T1000 (cell line): ENCODE data around the gene ZFYVE27.
"Not testable (repeated sequence)": the region's sequence is repeated elsewhere in the genome, so short reads cannot be mapped to it uniquely, and the experiment has no call there.

Experiments
- DNase-seq: peaks from one replicate; lab custom pipeline; 2025; ENCODE audit warnings: mixed read lengths; lab: John Stamatoyannopoulos, UW

The ZFYVE27 gene, protein sequence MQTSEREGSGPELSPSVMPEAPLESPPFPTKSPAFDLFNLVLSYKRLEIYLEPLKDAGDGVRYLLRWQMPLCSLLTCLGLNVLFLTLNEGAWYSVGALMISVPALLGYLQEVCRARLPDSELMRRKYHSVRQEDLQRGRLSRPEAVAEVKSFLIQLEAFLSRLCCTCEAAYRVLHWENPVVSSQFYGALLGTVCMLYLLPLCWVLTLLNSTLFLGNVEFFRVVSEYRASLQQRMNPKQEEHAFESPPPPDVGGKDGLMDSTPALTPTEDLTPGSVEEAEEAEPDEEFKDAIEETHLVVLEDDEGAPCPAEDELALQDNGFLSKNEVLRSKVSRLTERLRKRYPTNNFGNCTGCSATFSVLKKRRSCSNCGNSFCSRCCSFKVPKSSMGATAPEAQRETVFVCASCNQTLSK

DNA sequence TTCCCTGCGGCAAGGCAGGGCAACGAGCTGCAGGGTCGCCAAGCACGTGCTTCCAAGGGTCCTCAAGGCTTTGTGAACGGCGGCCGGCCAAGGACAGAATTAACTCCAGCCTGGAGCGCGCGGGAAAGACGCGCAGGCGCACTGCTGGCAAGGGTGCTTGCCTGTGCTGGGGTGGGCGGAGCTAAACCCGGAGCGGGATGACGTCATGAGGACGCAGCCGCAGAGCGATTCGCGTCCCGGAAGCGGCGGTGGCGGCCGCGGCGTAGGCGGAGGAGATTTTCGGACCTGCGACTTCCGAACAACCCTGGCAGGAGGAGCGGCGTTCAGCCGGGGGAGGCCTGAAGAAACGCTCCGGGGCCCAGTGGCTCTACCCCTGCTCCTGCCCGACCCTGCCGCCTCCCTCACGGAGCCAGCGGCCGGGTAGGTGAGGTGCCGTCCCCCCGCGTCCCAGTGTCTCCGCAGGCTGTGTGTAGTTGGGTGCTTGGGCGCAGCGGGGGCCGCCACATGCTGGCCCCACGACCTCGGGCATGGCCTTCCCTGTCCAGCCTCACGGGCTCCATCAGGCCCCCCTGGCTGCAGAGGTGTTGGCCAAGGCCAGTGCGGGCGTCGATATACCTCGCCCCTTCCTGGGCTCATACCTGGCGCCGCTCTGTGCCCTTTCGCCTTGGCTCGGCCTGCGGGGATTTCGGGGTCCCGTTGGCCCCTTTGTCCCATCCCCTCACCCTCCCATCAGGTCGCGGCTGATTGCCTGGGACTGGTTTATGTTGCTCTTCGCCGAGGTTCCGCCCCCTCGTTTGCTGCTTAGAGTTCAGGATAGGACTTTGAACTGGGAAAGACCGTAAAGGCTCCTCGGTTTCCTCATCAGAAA lies at the start of gene ZFYVE27:
Gene ZFYVE27 (plus strand): TSS at position 227 of the 868 bp plus-strand sequence. CDS start 1,350 bp downstream, outside the sequence.
- DNase-seq = peak; percentile 96

DNA sequence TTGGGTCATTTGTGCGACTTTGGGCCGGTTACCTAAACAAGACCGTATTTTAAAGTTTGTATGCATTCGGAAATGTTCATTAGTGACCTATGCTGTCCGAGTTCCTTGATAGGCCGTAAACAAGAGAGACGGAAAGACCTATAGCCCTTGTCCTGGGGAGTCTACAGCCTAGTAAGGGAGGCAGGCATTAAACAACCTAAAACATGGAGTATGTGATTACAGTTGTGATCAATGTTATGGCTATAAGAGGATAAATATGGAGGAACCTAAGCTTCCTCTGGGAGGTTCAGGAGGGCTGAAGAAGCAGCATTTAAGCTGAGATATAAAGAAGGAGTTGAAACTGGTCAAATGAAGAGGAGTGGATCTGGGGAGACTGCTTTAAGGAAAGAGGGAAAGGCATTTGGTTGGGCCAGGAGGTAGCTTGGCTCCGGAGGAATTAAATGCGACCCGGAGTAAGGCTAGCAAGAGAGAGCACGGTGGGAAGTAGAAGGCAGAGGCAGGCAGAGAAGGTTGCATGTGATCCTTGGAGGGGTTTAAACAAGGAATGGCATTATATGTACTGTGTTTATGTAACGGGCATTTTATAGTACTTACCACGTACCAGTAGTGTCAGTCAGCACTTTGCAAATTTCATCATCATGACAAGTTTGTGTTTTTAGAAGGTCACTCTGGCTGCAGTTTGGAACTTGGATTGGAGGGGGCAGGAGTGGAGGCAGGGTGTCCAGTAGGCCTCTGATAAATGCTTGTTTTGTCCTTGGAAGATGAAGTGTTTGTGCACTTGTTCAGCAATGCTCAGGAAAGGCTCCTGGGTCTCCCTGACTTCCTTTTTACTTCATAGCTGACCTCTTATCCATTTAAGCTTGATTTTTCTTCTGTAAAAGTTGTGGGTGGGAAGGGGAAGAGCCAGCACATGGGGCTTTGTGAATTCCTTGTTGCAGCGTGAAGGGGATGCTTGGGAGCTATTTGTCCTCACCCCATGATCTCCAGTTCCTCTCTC lies 48.8 kb upstream of the ZFYVE27 start:
- no peak for DNase-seq

- DNase-seq = peak; percentile 88
These were observed 47.3 kb upstream of the ZFYVE27 start for GRCh38 chr10:97689559-97690020.

GRCh38 chr10:97690133-97690532 lies 46.8 kb upstream of the ZFYVE27 start:
- no peak for DNase-seq

GRCh38 chr10:97698072-97698655 lies 38.8 kb upstream of the ZFYVE27 start:
- not testable (repeated sequence) for DNase-seq

DNA sequence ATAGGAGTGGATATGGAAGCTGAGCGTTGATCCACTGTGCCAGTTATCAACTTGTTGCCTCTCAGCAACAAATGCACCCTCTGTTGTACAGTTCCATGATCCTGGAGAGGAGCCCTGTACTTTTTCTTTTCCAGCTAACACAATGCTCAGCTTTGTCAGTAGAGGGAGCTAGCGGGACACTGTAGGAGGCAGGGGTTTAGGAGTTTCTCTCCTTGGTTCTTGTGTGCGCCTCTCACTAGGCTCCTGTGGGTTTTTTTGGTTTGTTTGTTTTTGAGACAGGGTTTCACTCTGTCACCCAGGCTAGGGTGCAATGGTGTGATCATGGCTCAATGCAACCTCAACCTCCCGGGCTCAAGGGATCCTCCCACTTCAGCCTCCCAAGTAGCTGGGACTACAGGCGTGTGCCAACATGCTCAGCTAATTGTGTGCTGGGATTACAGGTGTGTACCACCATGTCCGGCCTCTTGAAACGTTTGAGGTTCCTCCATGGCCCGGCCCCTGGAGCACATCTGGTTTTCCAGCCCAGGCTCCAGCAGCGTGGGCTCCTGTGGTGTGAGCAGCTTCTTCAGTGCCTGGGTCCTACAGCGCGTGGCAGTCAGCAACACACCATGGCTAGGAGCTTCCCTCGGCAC lies 35.4 kb upstream of the ZFYVE27 start:
- DNase-seq = peak; percentile 46

DNA sequence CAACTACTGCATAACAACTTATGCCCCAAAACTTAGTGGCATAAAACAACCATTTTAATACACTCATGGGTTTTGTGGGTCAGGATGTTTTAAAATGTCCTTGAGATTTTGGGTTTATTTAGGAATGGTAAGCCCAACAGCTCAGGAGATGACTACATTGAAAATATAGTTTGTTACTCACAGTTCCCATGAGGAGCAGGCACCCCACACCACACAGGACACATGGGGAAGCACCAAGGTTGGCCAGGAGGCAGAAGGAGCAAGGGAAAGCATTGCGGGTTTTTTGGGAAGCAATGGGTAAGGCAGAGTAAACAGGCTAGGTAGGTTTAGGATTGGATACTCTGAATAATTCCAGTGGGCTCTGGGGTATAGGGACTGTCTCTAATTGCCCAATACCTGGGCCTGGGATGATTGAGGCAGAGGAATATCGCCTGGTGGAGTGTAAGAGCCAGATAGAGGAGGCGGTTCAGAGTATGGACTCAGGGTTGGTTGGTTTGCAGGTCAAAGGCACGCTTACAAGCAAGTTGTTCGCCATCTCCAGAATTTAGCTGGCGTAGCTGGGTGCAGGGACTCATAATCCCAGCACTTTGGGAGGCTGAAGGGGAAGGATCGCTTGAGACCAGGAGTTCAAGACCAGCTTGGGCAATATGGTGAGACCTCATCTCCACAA lies 33.4 kb upstream of the ZFYVE27 start:
- DNase-seq = no peak

DNA sequence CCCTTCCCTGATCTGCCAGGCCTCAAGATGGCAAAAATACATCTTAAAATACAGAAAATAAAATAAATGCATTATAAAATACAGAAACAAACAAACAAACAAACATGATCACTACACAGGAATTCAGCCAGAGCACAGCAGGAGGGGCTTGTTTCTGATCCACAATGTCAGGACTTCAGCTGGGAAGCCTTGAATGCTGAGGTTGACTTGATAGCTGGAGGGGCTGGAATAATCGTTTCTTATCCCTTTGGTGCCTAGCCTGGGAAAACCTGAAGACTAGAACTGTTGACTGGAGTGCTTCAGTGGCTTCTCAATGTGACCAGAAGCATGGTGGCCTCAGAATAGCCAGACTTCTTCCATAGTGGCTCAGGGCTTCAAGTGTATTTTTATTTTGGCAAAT lies 32.6 kb upstream of the ZFYVE27 start:
- DNase-seq = no peak

DNA sequence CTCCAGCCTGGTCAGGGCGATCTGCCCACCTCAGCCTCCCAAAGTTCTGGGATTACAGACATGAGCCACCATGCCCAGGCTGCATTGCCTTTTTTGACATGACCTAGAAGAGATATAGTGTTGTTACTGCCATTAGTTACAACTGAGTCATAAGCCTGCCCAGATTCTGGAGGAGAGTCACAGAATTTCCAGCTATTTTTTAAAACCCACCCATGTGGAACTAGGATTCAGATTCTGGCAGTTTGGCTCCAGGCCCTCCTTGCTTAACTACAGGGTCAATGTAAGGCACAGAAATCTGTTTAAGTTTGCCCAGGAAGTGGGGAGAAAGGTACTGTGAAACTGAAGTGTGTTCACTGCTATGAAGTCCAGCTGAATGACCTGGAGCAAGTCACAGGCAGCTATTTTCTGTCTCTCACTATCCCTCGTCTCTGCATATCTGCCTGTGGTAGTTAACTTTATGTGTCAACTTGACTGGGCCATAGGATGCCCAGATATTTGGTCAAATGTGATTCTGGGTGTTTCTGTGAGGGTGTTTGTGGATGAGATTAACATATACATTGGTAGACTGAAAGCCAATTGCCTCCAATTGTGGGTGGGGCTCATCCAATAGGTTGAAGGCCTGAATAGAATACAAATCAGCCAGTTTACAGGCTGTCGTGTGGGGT lies 31.8 kb upstream of the ZFYVE27 start:
- no peak for DNase-seq

DNA sequence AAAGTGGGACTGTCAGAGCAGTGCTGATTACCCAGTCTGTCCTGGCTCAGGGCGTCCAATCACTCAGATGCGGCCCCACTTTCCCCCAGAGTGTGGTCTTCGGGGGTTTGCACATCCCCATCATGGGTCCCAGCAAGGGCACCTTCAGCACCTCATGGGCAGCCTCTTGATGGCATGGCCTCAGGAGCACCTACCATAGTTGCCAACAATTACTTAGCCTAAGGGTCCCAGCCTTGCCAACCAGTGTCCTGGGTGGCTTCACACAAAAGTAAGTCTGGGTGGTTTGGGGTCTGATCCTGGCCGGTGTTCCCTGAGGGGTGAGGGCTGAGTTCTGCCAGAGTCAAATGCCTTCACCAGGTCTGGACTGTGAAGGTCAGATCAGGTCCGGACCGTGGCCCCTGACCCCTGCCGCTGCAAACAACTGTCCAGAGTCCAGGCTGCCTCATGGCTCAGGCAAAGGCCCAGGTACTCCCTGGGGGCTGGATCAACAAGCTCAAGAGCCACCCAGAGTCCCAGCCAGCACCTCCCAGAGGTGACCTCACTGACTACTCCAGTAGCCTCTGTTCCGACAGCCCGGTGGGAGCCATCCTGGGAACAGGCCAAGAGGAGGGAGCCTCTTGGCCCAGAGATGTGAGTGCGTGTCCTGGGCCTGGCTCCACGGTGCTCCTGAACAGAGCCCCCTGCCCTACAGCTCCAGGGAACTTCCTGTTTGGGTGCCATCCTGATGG lies 29.6 kb upstream of the ZFYVE27 start:
- DNase-seq = no peak

GRCh38 chr10:97708167-97708566 lies 28.8 kb upstream of the ZFYVE27 start:
- no peak for DNase-seq

DNA sequence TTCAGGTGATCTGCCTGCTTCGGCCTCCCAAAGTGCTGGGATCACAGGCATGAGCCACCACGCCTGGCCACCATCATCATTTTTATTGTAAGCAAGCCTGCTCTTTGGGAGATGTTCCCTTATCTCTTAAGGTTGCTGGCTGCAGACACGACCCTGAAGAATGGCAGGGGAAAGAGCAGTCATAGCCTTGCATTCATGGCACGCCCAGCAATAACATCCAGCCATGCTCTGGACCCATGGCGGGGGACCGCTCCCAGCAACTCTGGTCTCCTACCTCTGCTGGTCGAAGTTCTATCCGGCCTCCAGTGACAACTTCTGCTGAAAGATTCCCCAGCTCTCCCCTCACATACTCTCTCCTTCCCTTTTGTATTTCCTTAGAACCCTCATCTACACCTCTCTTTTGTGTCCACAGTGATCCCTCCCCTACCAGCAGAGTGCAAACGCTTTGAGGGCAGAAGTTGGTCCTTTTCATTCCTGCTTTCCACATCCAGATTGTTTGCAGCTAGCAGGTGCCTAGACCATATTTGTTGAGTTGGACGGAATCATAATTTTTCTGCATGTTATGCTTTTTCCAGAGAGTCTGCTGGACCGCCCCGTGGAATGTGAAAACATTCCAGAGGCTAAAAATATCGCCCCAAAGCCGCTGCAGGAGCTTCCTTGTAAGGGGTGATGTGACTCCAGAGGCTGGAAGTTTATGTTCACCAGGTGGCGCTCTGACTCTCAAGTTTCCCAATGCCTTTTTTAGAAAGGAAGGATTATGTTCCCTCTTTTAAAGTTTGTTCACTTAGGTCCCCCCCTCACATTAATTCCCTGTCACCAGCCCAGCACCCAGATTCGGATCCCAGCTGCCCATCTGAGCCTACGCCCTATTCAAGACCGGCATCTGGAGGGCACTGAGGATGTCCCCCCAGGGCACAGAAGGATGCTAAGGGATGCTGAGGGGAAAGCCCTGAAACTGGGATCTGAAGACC lies 27.7 kb upstream of the ZFYVE27 start:
- DNase-seq = peak; percentile 51

DNA sequence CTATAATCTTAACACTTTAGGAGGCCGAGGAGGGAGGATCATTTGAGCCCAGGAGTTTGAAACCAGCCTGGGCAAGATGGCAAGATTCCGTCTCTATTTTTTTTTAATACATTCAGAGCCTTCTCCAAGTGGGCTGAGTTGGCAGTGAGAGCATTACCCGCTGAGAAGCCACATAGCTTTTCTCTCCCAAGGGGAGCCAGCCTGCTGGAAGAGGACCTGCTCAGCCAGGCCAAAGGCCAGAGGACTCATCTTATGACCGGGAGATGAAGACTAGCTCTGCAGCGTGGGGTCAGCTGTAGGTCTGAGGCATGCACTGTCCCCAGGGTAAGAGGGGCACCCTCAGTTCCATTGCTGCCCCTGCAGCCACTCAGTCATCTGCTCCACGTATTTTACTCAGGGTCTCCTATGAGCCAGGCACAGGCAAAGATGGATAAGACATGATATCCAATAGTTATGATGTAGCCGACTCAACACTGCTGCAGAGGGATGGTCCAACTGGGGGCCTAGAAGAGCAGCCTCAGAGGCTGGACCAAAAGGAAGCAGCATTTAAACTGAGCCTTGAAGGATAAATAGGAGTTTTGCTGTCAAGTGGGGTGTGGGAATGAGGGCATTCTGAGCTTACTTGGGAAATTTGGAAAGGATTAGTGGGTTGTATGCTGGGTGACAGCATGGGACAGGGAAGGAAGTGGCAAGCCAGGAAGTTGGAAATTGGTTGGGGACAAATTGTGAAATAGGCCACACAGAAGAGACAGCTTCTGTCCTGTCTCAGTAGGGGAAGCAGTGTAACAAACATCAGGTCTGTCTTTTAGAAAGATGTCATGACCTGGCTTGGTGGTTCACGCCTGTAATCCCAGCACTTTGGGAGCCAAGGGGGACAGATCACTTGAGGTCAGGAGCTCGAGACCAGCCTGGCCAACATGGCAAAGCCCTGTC lies 25.0 kb upstream of the ZFYVE27 start:
- DNase-seq = no peak

DNA sequence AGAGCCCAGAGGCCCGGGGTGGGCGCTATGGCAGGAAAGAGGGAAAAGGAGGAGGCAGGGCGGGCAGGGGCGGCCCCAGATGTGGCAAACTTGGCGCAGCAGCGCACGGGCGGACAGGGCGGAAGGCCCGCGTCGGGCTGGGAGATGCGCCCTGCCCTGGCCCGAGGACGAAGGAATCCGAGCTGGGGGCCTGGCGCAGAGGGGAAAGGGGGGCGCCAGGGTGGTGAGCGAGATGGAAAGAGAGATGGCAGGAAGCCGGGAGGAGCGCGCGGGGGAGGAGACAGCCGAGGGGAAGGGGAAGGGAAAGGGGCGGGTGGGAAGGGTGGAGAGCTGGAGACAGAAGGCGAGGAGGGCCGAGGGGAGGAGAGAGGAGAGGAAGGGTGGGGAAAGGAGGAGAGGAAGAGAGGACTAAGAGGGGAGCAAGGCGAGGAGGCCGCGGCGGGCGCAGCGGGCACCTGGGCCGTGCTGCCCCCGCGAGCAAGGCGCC lies 23.5 kb upstream of the ZFYVE27 start, which contains the start of gene MARVELD1:
Gene MARVELD1 (plus strand): TSS at position 392 of the 487 bp plus-strand sequence. CDS start 147 bp downstream, outside the sequence.
- DNase-seq = peak; percentile 48

DNA sequence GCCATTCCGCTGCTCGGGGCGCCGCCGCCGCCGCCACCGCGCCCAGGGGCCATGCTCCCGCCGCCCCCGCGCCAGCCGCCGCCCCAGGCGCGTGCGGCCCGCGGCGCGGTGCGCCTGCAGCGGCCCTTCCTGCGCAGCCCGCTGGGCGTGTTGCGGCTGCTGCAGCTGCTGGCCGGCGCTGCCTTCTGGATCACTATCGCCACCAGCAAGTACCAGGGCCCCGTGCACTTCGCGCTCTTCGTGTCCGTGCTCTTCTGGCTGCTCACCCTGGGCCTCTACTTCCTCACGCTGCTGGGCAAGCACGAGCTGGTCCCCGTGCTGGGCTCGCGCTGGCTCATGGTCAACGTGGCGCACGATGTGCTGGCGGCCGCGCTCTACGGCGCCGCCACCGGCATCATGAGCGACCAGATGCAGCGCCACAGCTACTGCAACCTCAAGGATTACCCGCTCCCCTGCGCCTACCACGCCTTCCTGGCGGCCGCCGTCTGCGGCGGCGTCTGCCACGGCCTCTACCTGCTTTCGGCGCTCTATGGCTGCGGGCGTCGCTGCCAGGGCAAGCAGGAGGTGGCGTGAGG lies 23.0 kb upstream of the ZFYVE27 start:
- DNase-seq = peak; percentile 52
